ENCODE measurements around the gene POLL. TPM values are rescaled to one million over a fixed set of nuclear protein-coding genes. Genes with fewer than 3 reads are reported as not detected.

Gene POLL
- total and polyA plus RNA-seq, 2 of the 4 experiments (the other 2 are of a cell fraction): 6.3 to 23.7 TPM

DNA sequence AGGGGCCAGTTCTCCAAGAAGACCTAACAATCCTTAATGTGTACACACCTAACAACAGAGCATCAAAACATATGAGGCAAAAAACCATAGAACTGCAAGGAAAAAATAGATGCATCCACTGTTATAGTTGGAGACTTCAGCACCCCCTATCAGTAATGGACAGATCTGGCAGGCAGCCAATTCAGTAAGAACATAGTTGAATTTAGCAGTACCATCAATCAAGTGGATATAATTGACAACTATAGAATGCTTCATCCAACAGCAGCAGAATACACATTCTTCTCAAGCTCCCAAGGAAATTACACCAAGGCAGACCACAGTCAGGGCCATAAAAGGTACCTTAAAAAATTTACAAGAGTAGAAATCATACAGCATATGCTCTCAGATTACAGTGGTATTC lies 42.2 kb downstream of the POLL start:
- in situ Hi-C loops (cut with MboI; ENCODE audit: low sequenced_read_pairs): no loop called here
- DNase-seq (no peak), ATAC-seq (ENCODE audit: low read depth) (no peak)
- no peak overlapping the region for H3K27ac ChIP-seq (ENCODE audit: insufficient read depth, low read length)
- dilution Hi-C loops (cut with HindIII; ENCODE audit: low sequenced_read_pairs, unreplicated experiment): no loop called here
- no peak overlapping the region for H2AFZ ChIP-seq (replicated peaks; ENCODE audit: low read length, poor library complexity)
- H3K9ac ChIP-seq (ENCODE audit: low read depth, low read length): no peak overlapping the region
- H4K5ac ChIP-seq (ENCODE audit: low read depth, low read length): no peak overlapping the region
- no peak overlapping the region for H3K56ac ChIP-seq (ENCODE audit: extremely low read depth, insufficient read depth, low read length)
- H2BK120ac ChIP-seq (ENCODE audit: low read depth, low read length): no peak overlapping the region
- H3K27me3 ChIP-seq (ENCODE audit: control insufficient read depth, insufficient read depth, low read length): no peaks in the 10 kb centered on the region
- no peak overlapping the region for H3K4me2 ChIP-seq (ENCODE audit: low read depth, low read length)
- H4K20me1 ChIP-seq (ENCODE audit: insufficient read depth, low read length): no peaks in the 10 kb centered on the region
- no peak overlapping the region for H2AK9ac ChIP-seq (replicated peaks; ENCODE audit: low read depth, low read length, poor library complexity)
- H3K79me1 ChIP-seq (ENCODE audit: low read depth in 1 of 2, low read length in 2 of 2): no peaks in the 10 kb centered on the region
- ChIA-PET POLR2A (ENCODE audit: unreplicated experiment) (no interaction called here), CTCF (interaction anchor here (0.9 kb wide), 1 partner anchor 11 kb away, joined by 4 read pairs; no protein-coding TSS in a partner anchor)
- no peak overlapping the region for H2BK5ac ChIP-seq (ENCODE audit: low read depth, low read length, poor library complexity, severe bottlenecking)
- no peak overlapping the region for H3K4me3 ChIP-seq (ENCODE audit: insufficient read depth, low read depth, low read length)
- no peak overlapping the region for H3K23ac ChIP-seq (ENCODE audit: low read depth, low read length)
- BruUV-seq (replicated peaks): no TSS peak
- H4K91ac ChIP-seq (ENCODE audit: insufficient read depth, low read depth, low read length): no peak overlapping the region
- no peaks in the 10 kb centered on the region for H3K9me3 ChIP-seq (ENCODE audit: control insufficient read depth, insufficient read depth, low read length)
- no peaks in the 10 kb centered on the region; the same call in 1 of the 2 replicates for H3K9me1 ChIP-seq (ENCODE audit: insufficient read depth, low read length)
- no peak overlapping the region for H2AK5ac ChIP-seq (ENCODE audit: low read depth, low read length)
- no peak overlapping the region for H2BK20ac ChIP-seq (ENCODE audit: low read depth, low read length)
- no peak overlapping the region for H3K18ac ChIP-seq (ENCODE audit: low read depth, low read length)
- TF ChIP-seq RFX5 (IDR thresholded peaks at IDR 0.05; ENCODE audit: low read depth, low read length) (no peak), RAD21 (IDR thresholded peaks at IDR 0.05; ENCODE audit: low read length) (no peak), MXI1 (IDR thresholded peaks at IDR 0.05; ENCODE audit: borderline replicate concordance, low read depth, low read length) (no peak), MAFK (IDR thresholded peaks at IDR 0.05; ENCODE audit: low read depth, low read length) (no peak), SMC3 (IDR thresholded peaks at IDR 0.05; ENCODE audit: low read depth, low read length) (no peak), RCOR1 (IDR thresholded peaks at IDR 0.05; ENCODE audit: insufficient replicate concordance, low read length) (no peak), NFE2L2 (IDR thresholded peaks at IDR 0.05; ENCODE audit: low read depth, low read length) (no peak)
- TF ChIP-seq, protein P1, sequence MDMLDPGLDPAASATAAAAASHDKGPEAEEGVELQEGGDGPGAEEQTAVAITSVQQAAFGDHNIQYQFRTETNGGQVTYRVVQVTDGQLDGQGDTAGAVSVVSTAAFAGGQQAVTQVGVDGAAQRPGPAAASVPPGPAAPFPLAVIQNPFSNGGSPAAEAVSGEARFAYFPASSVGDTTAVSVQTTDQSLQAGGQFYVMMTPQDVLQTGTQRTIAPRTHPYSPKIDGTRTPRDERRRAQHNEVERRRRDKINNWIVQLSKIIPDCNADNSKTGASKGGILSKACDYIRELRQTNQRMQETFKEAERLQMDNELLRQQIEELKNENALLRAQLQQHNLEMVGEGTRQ (IDR thresholded peaks at IDR 0.05; ENCODE audit: low read depth, low read length): no peak
- TF ChIP-seq, protein P2, sequence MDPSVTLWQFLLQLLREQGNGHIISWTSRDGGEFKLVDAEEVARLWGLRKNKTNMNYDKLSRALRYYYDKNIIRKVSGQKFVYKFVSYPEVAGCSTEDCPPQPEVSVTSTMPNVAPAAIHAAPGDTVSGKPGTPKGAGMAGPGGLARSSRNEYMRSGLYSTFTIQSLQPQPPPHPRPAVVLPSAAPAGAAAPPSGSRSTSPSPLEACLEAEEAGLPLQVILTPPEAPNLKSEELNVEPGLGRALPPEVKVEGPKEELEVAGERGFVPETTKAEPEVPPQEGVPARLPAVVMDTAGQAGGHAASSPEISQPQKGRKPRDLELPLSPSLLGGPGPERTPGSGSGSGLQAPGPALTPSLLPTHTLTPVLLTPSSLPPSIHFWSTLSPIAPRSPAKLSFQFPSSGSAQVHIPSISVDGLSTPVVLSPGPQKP (IDR thresholded peaks at IDR 0.05; ENCODE audit: borderline replicate concordance, low read depth, low read length): no peak
- TF ChIP-seq, protein P3, sequence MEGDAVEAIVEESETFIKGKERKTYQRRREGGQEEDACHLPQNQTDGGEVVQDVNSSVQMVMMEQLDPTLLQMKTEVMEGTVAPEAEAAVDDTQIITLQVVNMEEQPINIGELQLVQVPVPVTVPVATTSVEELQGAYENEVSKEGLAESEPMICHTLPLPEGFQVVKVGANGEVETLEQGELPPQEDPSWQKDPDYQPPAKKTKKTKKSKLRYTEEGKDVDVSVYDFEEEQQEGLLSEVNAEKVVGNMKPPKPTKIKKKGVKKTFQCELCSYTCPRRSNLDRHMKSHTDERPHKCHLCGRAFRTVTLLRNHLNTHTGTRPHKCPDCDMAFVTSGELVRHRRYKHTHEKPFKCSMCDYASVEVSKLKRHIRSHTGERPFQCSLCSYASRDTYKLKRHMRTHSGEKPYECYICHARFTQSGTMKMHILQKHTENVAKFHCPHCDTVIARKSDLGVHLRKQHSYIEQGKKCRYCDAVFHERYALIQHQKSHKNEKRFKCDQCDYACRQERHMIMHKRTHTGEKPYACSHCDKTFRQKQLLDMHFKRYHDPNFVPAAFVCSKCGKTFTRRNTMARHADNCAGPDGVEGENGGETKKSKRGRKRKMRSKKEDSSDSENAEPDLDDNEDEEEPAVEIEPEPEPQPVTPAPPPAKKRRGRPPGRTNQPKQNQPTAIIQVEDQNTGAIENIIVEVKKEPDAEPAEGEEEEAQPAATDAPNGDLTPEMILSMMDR (conservative IDR thresholded peaks at IDR 0.05; ENCODE audit: low read depth, low read length): no peak
- no peaks in the 10 kb centered on the region for H3K4me1 ChIP-seq (ENCODE audit: control insufficient read depth, insufficient read depth, low read length)
- no peak overlapping the region for H3K14ac ChIP-seq (replicated peaks; ENCODE audit: low read depth, low read length)
- no peak overlapping the region for H2BK15ac ChIP-seq (ENCODE audit: low read depth, low read length)
- intact Hi-C loops (cut with micrococcal nuclease): no loop called here
- H4K8ac ChIP-seq (ENCODE audit: low read depth in 2 of 2, low read length in 2 of 2): no peak overlapping the region
- H3K4ac ChIP-seq (ENCODE audit: low read depth, low read length): no peak overlapping the region
- peaks cover 6% of the 10 kb centered on the region for H3K36me3 ChIP-seq (ENCODE audit: control insufficient read depth, insufficient read depth, low read length)

All from IMR-90 (cell line).